K562 (cell line): Measurements from ENCODE around the gene WT1. TPM values are rescaled to one million over a fixed set of nuclear protein-coding genes. Genes with fewer than 3 reads are reported as not detected.

ENCODE experiments used
- CBX2 ChIP-seq: fragments of 200-600 bp; sonication (generic); IDR thresholded peaks from one replicate; pipeline ENCODE4 v1.6.1; 2012; ENCODE audit warnings: mild to moderate bottlenecking, low read length, inconsistent platforms; ENCODE audit not compliant: insufficient read depth, poor library complexity, severe bottlenecking
- NR2F6 ChIP-seq: fragments of 450-650 bp; formaldehyde crosslinking; IDR thresholded peaks from 2 replicates; pipeline ENCODE4 v1.4.0; 2020; ENCODE audit warnings: mild to moderate bottlenecking
- polyA plus RNA-seq, 8 experiments: library from polyadenylated mRNA; depleted of rRNA in 4 of 8; stranded (reverse) in 5 of 8; unstranded in 3 of 8; fragments of >200 nt; fragmentation: Nextera tagmentation in 2 of 8; fragmentation: Illumina TruSeq in 1 of 8; extraction: Ambion mirVana in 2 of 8; extraction: Trizol in 1 of 8; gene quantifications; 2 replicates each; pipeline versions ENCODE4 v1.2.1 to v1.2.3, GENCODE V29; 2011 to 2014; ENCODE audit warnings: inconsistent platforms in 1 of 8, missing spikeins in 1 of 8
- total RNA-seq, 7 experiments: library from RNA; depleted of rRNA in 6 of 7; stranded (reverse); fragments of >200 nt in 6 of 7; fragmentation: Illumina TruSeq in 2 of 7; extraction: Trizol in 2 of 7; gene quantifications; 2 replicates each; pipeline versions ENCODE4 v1.2.1 to v1.2.3, GENCODE V29; 2011 to 2021; ENCODE audit warnings: low replicate concordance in 1 of 7
- TF ChIP-seq, protein P1 (sequence below): fragments of 250-450 bp; sonication (Bioruptor Pico); IDR thresholded peaks from 2 replicates; pipeline ENCODE4 v1.5.0; 2021
- TF ChIP-seq, protein P2 (sequence below), 2 experiments: fragments of 450-650 bp in 1 of 2; sonication (generic) in 1 of 2; formaldehyde crosslinking in 1 of 2; IDR thresholded peaks in 1 of 2; conservative IDR thresholded peaks in 1 of 2; 2 replicates each; pipeline versions ENCODE4 v1.6.1 to v1.8.1; 2016 to 2023; ENCODE audit warnings: mild to moderate bottlenecking in 2 of 2, moderate library complexity in 2 of 2, inconsistent platforms in 1 of 2, missing genetic modification reagents in 1 of 2
- TF ChIP-seq, protein P3 (sequence below), 2 experiments: fragments of 450-650 bp; IDR thresholded peaks; 2 replicates each; pipeline ENCODE4 v1.6.1; 2016; ENCODE audit warnings: mild to moderate bottlenecking in 2 of 2, borderline replicate concordance in 1 of 2, low read depth in 1 of 2, moderate library complexity in 1 of 2
- TF ChIP-seq, protein P4 (sequence below): fragments of 250-450 bp; sonication (Bioruptor Pico); IDR thresholded peaks from 2 replicates; pipeline ENCODE4 v1.8.0; 2022; ENCODE audit warnings: moderate library complexity, mild to moderate bottlenecking, inconsistent platforms

The WT1 gene
- total and polyA plus RNA-seq, 9 of the 15 experiments (the other 6 are each of a cell fraction or from before 2014, with no cell fraction given) = 7.1 to 33.8 (median 19.4) TPM

DNA sequence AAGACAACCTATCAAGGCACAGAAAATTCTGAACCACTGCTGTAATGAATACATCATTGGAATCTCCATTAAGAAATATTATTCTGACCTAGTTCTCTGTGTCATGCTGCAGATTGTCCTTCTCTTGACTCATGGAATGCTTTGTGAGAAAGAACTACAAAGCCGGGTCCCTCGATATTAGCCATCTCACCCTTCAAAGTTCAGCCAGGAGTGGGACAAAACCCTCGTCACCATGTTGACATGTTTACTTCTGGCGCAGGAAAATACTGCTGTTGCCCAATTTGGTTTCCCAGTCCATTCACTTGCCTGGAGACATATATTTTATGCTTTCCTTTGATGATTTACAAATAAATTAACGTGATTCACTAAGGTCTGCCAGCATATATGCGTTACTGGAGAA lies 10.9 kb upstream of the WT1 start (continued):
- TF ChIP-seq, protein P1, sequence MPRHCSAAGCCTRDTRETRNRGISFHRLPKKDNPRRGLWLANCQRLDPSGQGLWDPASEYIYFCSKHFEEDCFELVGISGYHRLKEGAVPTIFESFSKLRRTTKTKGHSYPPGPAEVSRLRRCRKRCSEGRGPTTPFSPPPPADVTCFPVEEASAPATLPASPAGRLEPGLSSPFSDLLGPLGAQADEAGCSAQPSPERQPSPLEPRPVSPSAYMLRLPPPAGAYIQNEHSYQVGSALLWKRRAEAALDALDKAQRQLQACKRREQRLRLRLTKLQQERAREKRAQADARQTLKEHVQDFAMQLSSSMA (CRISPR knock-in tag) = no peak
- TF ChIP-seq, protein P2, sequence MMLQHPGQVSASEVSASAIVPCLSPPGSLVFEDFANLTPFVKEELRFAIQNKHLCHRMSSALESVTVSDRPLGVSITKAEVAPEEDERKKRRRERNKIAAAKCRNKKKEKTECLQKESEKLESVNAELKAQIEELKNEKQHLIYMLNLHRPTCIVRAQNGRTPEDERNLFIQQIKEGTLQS (IDR thresholded peaks at IDR 0.05) = no peak
- TF ChIP-seq, protein P2 (CRISPR knock-in tag; conservative IDR thresholded peaks at IDR 0.05) = no peak
- TF ChIP-seq, protein P3, sequence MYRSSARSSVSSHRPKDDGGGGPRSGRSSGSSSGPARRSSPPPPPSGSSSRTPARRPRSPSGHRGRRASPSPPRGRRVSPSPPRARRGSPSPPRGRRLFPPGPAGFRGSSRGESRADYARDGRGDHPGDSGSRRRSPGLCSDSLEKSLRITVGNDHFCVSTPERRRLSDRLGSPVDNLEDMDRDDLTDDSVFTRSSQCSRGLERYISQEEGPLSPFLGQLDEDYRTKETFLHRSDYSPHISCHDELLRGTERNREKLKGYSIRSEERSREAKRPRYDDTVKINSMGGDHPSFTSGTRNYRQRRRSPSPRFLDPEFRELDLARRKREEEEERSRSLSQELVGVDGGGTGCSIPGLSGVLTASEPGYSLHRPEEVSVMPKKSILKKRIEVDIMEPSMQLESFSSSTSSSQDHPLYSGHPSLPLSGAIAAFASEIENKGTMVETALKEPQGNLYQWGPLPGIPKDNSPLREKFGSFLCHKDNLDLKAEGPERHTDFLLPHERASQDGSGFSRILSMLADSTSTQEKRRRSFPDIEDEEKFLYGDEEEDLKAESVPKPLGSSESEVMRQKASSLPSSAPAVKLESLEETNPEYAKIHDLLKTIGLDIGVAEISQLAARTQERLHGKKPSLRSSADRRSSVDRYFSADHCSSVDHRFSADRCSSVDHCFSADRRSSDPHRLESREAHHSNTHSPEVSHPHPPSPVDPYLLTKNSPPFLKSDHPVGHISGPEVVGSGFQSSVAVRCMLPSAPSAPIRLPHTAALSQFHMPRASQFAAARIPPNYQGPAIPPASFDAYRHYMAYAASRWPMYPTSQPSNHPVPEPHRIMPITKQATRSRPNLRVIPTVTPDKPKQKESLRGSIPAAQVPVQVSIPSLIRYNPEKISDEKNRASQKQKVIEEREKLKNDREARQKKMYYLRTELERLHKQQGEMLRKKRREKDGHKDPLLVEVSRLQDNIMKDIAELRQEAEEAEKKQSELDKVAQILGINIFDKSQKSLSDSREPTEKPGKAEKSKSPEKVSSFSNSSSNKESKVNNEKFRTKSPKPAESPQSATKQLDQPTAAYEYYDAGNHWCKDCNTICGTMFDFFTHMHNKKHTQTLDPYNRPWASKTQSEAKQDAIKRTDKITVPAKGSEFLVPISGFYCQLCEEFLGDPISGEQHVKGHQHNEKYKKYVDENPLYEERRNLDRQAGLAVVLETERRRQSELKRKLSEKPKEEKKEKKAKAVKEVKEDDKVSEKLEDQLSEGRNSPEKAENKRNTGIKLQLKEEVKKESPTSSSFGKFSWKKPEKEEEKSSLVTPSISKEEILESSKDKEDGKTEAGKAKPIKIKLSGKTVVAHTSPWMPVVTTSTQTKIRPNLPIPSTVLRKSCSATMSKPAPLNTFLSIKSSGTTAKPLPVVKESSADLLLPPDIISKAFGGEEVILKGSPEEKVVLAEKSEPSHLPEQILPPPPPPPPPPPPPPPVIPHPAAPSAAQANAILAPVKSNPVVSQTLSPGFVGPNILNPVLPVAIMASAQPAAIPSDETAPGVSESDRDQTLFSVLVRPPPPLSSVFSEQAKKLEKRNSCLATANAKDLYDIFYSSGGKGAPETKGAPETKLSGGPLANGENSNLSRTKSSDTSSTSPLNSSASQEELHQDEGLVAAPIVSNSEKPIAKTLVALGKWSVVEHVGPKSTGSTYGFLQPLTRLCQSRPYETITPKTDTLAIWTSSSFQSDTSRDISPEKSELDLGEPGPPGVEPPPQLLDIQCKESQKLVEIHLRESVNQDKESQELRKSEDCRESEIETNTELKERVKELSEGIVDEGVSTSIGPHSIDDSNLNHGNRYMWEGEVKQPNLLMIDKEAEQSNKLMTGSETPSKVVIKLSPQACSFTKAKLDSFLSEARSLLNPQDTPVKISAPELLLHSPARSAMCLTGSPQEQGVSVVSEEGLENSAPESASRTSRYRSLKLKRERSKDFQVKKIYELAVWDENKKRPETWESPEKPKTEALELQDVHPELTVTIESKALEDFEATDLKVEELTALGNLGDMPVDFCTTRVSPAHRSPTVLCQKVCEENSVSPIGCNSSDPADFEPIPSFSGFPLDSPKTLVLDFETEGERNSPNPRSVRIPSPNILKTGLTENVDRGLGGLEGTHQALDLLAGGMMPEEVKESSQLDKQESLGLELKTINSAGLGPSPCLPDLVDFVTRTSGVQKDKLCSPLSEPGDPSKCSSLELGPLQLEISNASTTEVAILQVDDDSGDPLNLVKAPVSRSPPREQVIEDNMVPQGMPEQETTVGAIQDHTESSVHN (IDR thresholded peaks at IDR 0.05; ENCODE audit: borderline replicate concordance in 1 of 2, low read depth in 1 of 2) = no peak
- no peak for TF ChIP-seq NR2F6 (CRISPR knock-in tag)
- TF ChIP-seq CBX2 = no peak
- TF ChIP-seq, protein P4, sequence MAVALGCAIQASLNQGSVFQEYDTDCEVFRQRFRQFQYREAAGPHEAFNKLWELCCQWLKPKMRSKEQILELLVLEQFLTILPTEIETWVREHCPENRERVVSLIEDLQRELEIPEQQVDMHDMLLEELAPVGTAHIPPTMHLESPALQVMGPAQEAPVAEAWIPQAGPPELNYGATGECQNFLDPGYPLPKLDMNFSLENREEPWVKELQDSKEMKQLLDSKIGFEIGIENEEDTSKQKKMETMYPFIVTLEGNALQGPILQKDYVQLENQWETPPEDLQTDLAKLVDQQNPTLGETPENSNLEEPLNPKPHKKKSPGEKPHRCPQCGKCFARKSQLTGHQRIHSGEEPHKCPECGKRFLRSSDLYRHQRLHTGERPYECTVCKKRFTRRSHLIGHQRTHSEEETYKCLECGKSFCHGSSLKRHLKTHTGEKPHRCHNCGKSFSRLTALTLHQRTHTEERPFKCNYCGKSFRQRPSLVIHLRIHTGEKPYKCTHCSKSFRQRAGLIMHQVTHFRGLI (CRISPR knock-in tag) = no peak
